HEK293T (cell line): ENCODE results near the gene ABHD4.

ENCODE experiments used
- ARNT ChIP-seq: fragments of 450-650 bp; IDR thresholded peaks from 2 replicates; pipeline ENCODE4 v1.6.1; 2017; ENCODE audit warnings: mild to moderate bottlenecking
- BHLHE40 ChIP-seq: fragments of 450-650 bp; IDR thresholded peaks from 2 replicates; pipeline ENCODE4 v1.6.1; 2016; ENCODE audit warnings: mild to moderate bottlenecking, moderate library complexity, borderline replicate concordance
- CTBP1 ChIP-seq: fragments of 450-650 bp; IDR thresholded peaks from 2 replicates; pipeline ENCODE4 v1.6.1; 2016; ENCODE audit warnings: borderline replicate concordance
- ELF4 ChIP-seq: fragments of 450-650 bp; IDR thresholded peaks from 2 replicates; pipeline ENCODE4 v1.6.1; 2017; ENCODE audit warnings: antibody characterized with exemption
- FOXK2 ChIP-seq: fragments of 450-650 bp; IDR thresholded peaks from 2 replicates; pipeline ENCODE4 v1.6.1; 2016; ENCODE audit warnings: mild to moderate bottlenecking
- FOXM1 ChIP-seq: fragments of 450-650 bp; IDR thresholded peaks from 2 replicates; pipeline ENCODE4 v1.6.1; 2017; ENCODE audit warnings: mild to moderate bottlenecking, borderline replicate concordance
- HDGF ChIP-seq: fragments of 450-650 bp; IDR thresholded peaks from 2 replicates; pipeline ENCODE4 v1.6.1; 2017; ENCODE audit warnings: antibody characterized with exemption, borderline replicate concordance
- LEF1 ChIP-seq: fragments of 450-650 bp; IDR thresholded peaks from 2 replicates; pipeline ENCODE4 v1.6.1; 2017; ENCODE audit warnings: mild to moderate bottlenecking, borderline replicate concordance
- PKNOX1 ChIP-seq: fragments of 450-650 bp; IDR thresholded peaks from 2 replicates; pipeline ENCODE4 v1.6.1; 2016
- SP1 ChIP-seq: fragments of 450-650 bp; IDR thresholded peaks from 2 replicates; pipeline ENCODE4 v1.6.1; 2017
- SUZ12 ChIP-seq: fragments of 450-650 bp; IDR thresholded peaks from 2 replicates; pipeline ENCODE4 v1.6.1; 2016; ENCODE audit warnings: mild to moderate bottlenecking
- TARDBP ChIP-seq: fragments of 450-650 bp; IDR thresholded peaks from 2 replicates; pipeline ENCODE4 v1.6.1; 2016
- ZNF384 ChIP-seq: fragments of 450-650 bp; IDR thresholded peaks from 2 replicates; pipeline ENCODE4 v1.6.1; 2016

- TF ChIP-seq CTBP1: no peak
- no peak for TF ChIP-seq ARNT
- TF ChIP-seq SP1: no peak
- no peak for TF ChIP-seq PKNOX1
- no peak for TF ChIP-seq FOXK2
- TF ChIP-seq FOXM1: no peak
- TF ChIP-seq SUZ12: no peak
- no peak for TF ChIP-seq LEF1
- TF ChIP-seq ELF4: no peak
- TF ChIP-seq BHLHE40: no peak
- no peak for TF ChIP-seq HDGF
- no peak for TF ChIP-seq TARDBP
- no peak for TF ChIP-seq ZNF384
Measured at GRCh38 chr14:22629361-22629760, 31.3 kb downstream of the ABHD4 start.
